ENCODE results near the gene ADISSP. TPM values are rescaled to one million over a fixed set of nuclear protein-coding genes. Genes with fewer than 3 reads are reported as not detected.

ADISSP gene
- total RNA-seq, 8 experiments from 2014 or later, result 18.1 to 60.6 (median 35.5) TPM

GRCh38 chr20:3803289-3803688 is 35.7 kb upstream of the ADISSP start:
- in situ Hi-C loops (cut with MboI; ENCODE audit: low pct_unique_long_range_greater_than_20kb in 2 of 9, low sequenced_read_pairs in 9 of 9, unreplicated experiment in 9 of 9), result no loop called here
- peaks cover 27 to 38% of the 10 kb centered on the region in 2 donors for H3K4me1 ChIP-seq (replicated peaks in 1 of 2)
- 76 to 80% methylated on average over 1 to 6 of the region's 14 CpGs; no CpG with 5 or more reads in 8 of the 10 experiments for WGBS, 10 experiments

GRCh38 chr20:3802524-3803239 is 35.1 kb upstream of the ADISSP start:
- no peak for ATAC-seq (replicated peaks in 6 of 8)
- WGBS, 10 experiments, result 86 to 100% (median 90%) methylated on average over 1 to 6 of the region's 11 CpGs; no CpG with 5 or more reads in 1 of the 10 experiments
- Histone ChIP-seq H3K4me3 (no peak overlapping the region), H3K27ac (no peak overlapping the region), H3K4me1 (replicated peaks in 1 of 2) (peaks cover 27 to 32% of the 10 kb centered on the region in 2 donors)
- in situ Hi-C loops (cut with MboI; ENCODE audit: low pct_unique_long_range_greater_than_20kb in 2 of 9, low sequenced_read_pairs in 9 of 9, unreplicated experiment in 9 of 9), result no loop called here

More at GRCh38 chr20:3803289-3803688, 35.7 kb upstream of the ADISSP start:
- ATAC-seq (replicated peaks in 6 of 8), result no peak
- Histone ChIP-seq H3K27ac (no peak overlapping the region), H3K4me3 (no peak overlapping the region)

GRCh38 chr20:3801846-3802245 is 34.3 kb upstream of the ADISSP start:
- peak in 1 of 8 experiments; percentile 2 for ATAC-seq (replicated peaks in 6 of 8)
- H3K4me3 ChIP-seq, result no peak overlapping the region
- H3K4me1 ChIP-seq (replicated peaks in 1 of 2), result peaks cover 22 to 31% of the 10 kb centered on the region in 2 donors
- H3K27ac ChIP-seq, result no peak overlapping the region
- WGBS, 10 experiments, result 96 to 100% (median 100%) methylated on average over 1 to 8 of the region's 13 CpGs; no CpG with 5 or more reads in 7 of the 10 experiments
- in situ Hi-C loops (cut with MboI; ENCODE audit: low pct_unique_long_range_greater_than_20kb in 2 of 9, low sequenced_read_pairs in 9 of 9, unreplicated experiment in 9 of 9), result no loop called here

- no peak for ATAC-seq (replicated peaks in 6 of 8)
- no peak overlapping the region for H3K27ac ChIP-seq
- peaks cover 22 to 35% of the 10 kb centered on the region in 2 donors for H3K4me1 ChIP-seq (replicated peaks in 1 of 2)
- in situ Hi-C loops (cut with MboI; ENCODE audit: low pct_unique_long_range_greater_than_20kb in 2 of 9, low sequenced_read_pairs in 9 of 9, unreplicated experiment in 9 of 9), result no loop called here
- no peak overlapping the region for H3K4me3 ChIP-seq
- 86 to 100% (median 87%) methylated on average over 2 to 3 of the region's 4 CpGs; no CpG with 5 or more reads in 5 of the 10 experiments for WGBS, 10 experiments
These were observed 33.7 kb upstream of the ADISSP start for GRCh38 chr20:3801299-3801698.

- in situ Hi-C loops (cut with MboI; ENCODE audit: low pct_unique_long_range_greater_than_20kb in 2 of 9, low sequenced_read_pairs in 9 of 9, unreplicated experiment in 9 of 9), result no loop called here
- Histone ChIP-seq H3K4me1 (replicated peaks in 1 of 2) (peaks cover 22 to 32% of the 10 kb centered on the region in 2 donors), H3K4me3 (no peak overlapping the region), H3K27ac (peak overlapping the region; percentile 80 to 81)
- ATAC-seq (replicated peaks in 6 of 8), result no peak
- 83% methylated on average over 3 of the region's 8 CpGs; no CpG with 5 or more reads in 9 of the 10 experiments for WGBS, 10 experiments
These were observed 33.3 kb upstream of the ADISSP start for GRCh38 chr20:3800878-3801260.

GRCh38 chr20:3800256-3800877 is 32.8 kb upstream of the ADISSP start:
- ATAC-seq (replicated peaks in 6 of 8), result no peak
- no peak overlapping the region for H3K4me3 ChIP-seq
- peak overlapping the region; percentile 80 to 81 for H3K27ac ChIP-seq
- in situ Hi-C loops (cut with MboI; ENCODE audit: low pct_unique_long_range_greater_than_20kb in 2 of 9, low sequenced_read_pairs in 9 of 9, unreplicated experiment in 9 of 9), result no loop called here
- WGBS, 10 experiments, result 84 to 100% methylated on average over 1 to 3 of the region's 18 CpGs; no CpG with 5 or more reads in 8 of the 10 experiments
- H3K4me1 ChIP-seq (replicated peaks in 1 of 2), result peaks cover 22 to 32% of the 10 kb centered on the region in 2 donors

- in situ Hi-C loops (cut with MboI; ENCODE audit: low pct_unique_long_range_greater_than_20kb in 2 of 9, low sequenced_read_pairs in 9 of 9, unreplicated experiment in 9 of 9), result loop anchor here in 2 of 9 experiments (25.0 kb wide), 1 partner anchor 288 kb away; no protein-coding TSS in a partner anchor
- Histone ChIP-seq H3K4me1 (replicated peaks in 1 of 2) (peaks cover 22 to 32% of the 10 kb centered on the region in 2 donors), H3K4me3 (no peak overlapping the region), H3K27ac (peak overlapping the region in 1 of 2 donors; percentile 80)
- ATAC-seq (replicated peaks in 6 of 8), result no peak
- 82 to 100% (median 100%) methylated on average over 1 to 3 of the region's 3 CpGs; no CpG with 5 or more reads in 4 of the 10 experiments for WGBS, 10 experiments
These were observed 31.3 kb upstream of the ADISSP start for GRCh38 chr20:3798908-3799248.

- in situ Hi-C loops (cut with MboI; ENCODE audit: low pct_unique_long_range_greater_than_20kb in 2 of 9, low sequenced_read_pairs in 9 of 9, unreplicated experiment in 9 of 9), result loop anchor here in 2 of 9 experiments (25.0 kb wide), 1 partner anchor 289 kb away; no protein-coding TSS in a partner anchor
- Histone ChIP-seq H3K4me3 (no peak overlapping the region), H3K4me1 (replicated peaks in 1 of 2) (peaks cover 22 to 32% of the 10 kb centered on the region in 2 donors), H3K27ac (no peak overlapping the region)
- no peak for ATAC-seq (replicated peaks in 6 of 8)
- WGBS, 10 experiments, result 100% methylated on average over 1 to 2 of the region's 5 CpGs; no CpG with 5 or more reads in 7 of the 10 experiments
These were observed 30.8 kb upstream of the ADISSP start for GRCh38 chr20:3798373-3798768.

GRCh38 chr20:3797592-3798372 is 30.2 kb upstream of the ADISSP start:
- 5 to 100% (median 80%) methylated on average over 1 to 10 of the region's 19 CpGs for WGBS, 10 experiments
- Histone ChIP-seq H3K4me3 (no peak overlapping the region), H3K4me1 (replicated peaks in 1 of 2) (peaks cover 22 to 32% of the 10 kb centered on the region in 2 donors), H3K27ac (no peak overlapping the region)
- in situ Hi-C loops (cut with MboI; ENCODE audit: low pct_unique_long_range_greater_than_20kb in 2 of 9, low sequenced_read_pairs in 9 of 9, unreplicated experiment in 9 of 9), result loop anchor here in 2 of 9 experiments (25.0 kb wide), 1 partner anchor 290 kb away; no protein-coding TSS in a partner anchor
- ATAC-seq (replicated peaks in 6 of 8), result no peak

- WGBS, 10 experiments, result 40 to 100% (median 75%) methylated on average over 1 to 2 of the region's 5 CpGs; no CpG with 5 or more reads in 6 of the 10 experiments
- peaks cover 22 to 32% of the 10 kb centered on the region in 2 donors for H3K4me1 ChIP-seq (replicated peaks in 1 of 2)
- H3K4me3 ChIP-seq, result peak overlapping the region in 2 of 5 donors; percentile 40 to 45
- ATAC-seq (replicated peaks in 6 of 8), result no peak
- in situ Hi-C loops (cut with MboI; ENCODE audit: low pct_unique_long_range_greater_than_20kb in 2 of 9, low sequenced_read_pairs in 9 of 9, unreplicated experiment in 9 of 9), result loop anchor here in 2 of 9 experiments (25.0 kb wide), 1 partner anchor 290 kb away; no protein-coding TSS in a partner anchor
- no peak overlapping the region for H3K27ac ChIP-seq
These were observed 29.6 kb upstream of the ADISSP start for GRCh38 chr20:3797226-3797545.

GRCh38 chr20:3796477-3797225 is 29.1 kb upstream of the ADISSP start:
- Histone ChIP-seq H3K4me3 (peak overlapping the region; percentile 40 to 54 (median 45)), H3K27ac (no peak overlapping the region), H3K4me1 (replicated peaks in 1 of 2) (peaks cover 22 to 32% of the 10 kb centered on the region in 2 donors)
- in situ Hi-C loops (cut with MboI; ENCODE audit: low pct_unique_long_range_greater_than_20kb in 2 of 9, low sequenced_read_pairs in 9 of 9, unreplicated experiment in 9 of 9), result loop anchor here in 2 of 9 experiments (25.0 kb wide), 1 partner anchor 291 kb away; no protein-coding TSS in a partner anchor
- ATAC-seq (replicated peaks in 6 of 8), result peak in 3 of 8 experiments; percentile 1 to 3 (median 1)
- 4 to 62% (median 38%) methylated on average over 1 to 5 of the region's 33 CpGs; no CpG with 5 or more reads in 6 of the 10 experiments for WGBS, 10 experiments
